HFF-Myc (cell line): ENCODE data around the gene LDAH.

Source experiments
- DNase-seq: peaks from one replicate; pipeline ENCODE4 v3.0.0-alpha.2; 2011; ENCODE audit warnings: low read depth; ENCODE audit errors: extremely low read depth
- H3K4me3 ChIP-seq: replicated peaks from 2 replicates; pipeline ENCODE4 v1.5.1; 2011; ENCODE audit warnings: low read depth, mild to moderate bottlenecking, control low read depth, low read length
- CTCF ChIP-seq: IDR thresholded peaks from 2 replicates; pipeline ENCODE4 v1.5.1; 2012; ENCODE audit warnings: mild to moderate bottlenecking, low read depth, low read length, control low read depth; ENCODE audit errors: missing control alignments

The LDAH gene

DNA sequence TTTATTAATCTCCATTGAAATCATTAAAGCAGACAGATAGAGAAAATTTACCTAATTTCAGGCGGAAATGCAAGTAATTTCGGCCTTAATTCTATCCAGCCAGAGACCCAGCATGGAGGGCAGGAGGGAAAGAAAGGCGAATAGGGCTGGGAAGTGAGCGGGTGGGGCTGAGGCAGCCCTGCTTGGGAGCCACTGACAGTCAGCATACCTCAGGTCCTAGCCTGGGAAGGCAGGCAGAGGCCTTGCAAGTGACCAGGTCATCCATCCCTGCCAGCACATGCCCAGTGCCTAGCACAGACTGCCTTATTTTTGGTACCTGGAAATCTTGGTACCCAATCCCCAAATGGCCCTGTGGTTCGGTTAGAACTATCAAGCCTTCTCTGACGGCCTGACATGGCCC is 154.4 kb downstream of the LDAH start:
- no peak overlapping the region for H3K4me3 ChIP-seq
- no peak for TF ChIP-seq CTCF
- no peak for DNase-seq

DNA sequence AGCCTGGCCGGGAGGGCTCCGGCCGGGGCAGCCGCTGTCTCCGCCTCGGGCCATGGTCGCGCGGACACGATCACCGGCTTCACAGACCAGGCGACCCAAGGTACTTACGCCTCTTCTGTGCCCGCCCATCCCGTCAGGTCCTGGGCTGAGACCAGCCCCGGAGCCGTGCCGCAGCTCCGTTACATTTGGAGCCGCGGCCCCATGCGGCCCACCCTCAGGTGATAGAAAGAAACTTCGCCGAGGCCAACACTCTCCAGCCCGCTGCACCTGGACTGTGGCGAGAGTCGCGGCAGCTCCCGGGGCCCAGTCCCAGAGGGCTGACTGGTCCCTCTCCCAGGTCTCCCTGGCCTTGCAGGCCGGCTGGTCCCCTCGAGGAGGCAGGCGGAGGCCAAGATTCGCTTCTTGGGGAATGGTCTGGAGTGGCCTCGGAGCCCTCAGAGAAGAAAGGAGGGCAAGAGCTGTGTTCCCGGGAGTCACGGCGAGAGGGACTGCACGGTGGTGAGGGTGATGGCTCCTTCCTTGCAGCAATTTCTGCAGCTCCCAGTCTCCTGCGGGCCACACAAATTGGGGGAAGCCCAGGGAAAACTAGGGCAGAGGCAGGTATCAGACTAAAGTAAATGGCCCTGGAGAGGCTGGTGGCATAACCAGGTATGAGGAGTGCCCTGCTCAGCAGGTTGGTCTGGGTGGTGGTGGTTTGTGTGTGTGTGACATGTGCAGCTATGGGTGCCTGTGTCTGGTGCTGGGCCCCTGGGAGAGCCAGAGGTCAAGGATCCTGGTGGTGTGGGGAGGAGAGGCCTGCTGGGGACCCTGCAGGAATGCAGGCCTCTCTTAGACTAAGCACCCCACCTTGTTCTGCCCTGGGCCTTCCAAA is 155.1 kb downstream of the LDAH start:
- no peak for TF ChIP-seq CTCF

GRCh38 chr2:20667151-20667530 is 155.8 kb downstream of the LDAH start:
- no peak for DNase-seq
- TF ChIP-seq CTCF = no peak
- peak overlapping the region; percentile 29 for H3K4me3 ChIP-seq

More for the DNA sequence above, 155.1 kb downstream of the LDAH start:
- peak overlapping the region; percentile 29 for H3K4me3 ChIP-seq
- no peak for DNase-seq

DNA sequence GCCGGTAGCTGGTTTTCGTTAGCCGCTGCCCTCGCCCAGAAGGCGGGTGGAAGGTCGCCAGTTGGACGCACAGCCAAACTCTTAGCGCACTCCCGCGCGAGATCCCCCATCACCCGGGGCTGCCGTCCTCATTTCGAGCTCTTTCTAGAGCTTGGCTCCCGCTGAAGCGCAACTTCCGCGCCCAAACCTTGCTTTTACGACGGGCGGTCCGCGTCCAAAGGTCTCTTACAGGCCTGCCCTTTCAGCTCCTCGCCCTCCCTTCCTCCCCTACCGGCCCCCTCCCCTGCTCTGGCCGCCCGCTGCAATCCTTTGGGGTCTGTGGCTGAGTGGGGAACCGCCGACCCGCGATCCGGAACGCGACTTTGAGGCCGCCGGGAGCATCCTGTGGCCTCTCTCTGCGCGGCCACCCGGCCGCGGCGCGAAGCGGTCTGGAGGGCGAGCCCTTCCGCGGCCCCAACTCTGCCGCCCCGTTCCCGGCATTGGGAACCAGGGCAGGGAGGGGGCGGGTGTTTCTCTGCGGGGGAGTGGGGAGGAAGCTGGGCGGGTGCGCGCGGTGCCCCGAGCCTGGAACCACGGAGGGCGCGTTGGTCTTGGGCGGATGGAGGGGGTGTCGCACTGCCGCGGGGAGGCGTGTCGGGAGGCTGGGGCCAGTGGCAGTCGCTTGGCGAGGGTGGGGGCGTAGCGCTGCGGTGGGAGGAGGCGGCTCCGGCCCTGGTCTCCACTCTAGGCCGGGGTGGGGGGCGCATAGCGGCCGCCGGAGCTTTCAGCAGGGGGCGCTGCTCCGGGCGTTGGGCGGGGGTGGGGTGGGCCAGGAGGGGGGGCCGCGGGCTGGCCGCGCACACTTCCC is 156.4 kb downstream of the LDAH start, which contains the start of gene GDF7:
GDF7 (plus strand) TSS at position 841 of the 847 bp plus-strand sequence. CDS start 96 bp downstream, outside the sequence.
- TF ChIP-seq CTCF = peak; percentile 24
- peak within 1 kb of the TSS; percentile 32 for H3K4me3 ChIP-seq
- DNase-seq = no peak

DNA sequence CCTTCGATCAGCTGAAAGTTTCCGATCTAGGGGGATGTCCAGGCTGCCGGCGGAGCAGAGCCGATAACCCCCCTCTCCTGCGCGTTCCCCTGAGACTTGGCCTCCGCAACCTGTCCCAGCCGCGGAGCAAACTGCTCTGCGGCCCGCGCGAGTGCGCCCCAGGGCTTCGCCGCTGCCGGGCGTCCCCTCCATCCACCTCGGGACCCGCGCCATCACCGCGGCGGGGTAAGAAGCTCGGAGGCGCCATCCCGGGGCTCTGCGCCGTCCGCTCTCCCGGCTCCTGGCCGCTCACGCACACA is 156.9 kb downstream of the LDAH start:
- DNase-seq = no peak
- H3K4me3 ChIP-seq = no peak overlapping the region
- no peak for TF ChIP-seq CTCF

DNA sequence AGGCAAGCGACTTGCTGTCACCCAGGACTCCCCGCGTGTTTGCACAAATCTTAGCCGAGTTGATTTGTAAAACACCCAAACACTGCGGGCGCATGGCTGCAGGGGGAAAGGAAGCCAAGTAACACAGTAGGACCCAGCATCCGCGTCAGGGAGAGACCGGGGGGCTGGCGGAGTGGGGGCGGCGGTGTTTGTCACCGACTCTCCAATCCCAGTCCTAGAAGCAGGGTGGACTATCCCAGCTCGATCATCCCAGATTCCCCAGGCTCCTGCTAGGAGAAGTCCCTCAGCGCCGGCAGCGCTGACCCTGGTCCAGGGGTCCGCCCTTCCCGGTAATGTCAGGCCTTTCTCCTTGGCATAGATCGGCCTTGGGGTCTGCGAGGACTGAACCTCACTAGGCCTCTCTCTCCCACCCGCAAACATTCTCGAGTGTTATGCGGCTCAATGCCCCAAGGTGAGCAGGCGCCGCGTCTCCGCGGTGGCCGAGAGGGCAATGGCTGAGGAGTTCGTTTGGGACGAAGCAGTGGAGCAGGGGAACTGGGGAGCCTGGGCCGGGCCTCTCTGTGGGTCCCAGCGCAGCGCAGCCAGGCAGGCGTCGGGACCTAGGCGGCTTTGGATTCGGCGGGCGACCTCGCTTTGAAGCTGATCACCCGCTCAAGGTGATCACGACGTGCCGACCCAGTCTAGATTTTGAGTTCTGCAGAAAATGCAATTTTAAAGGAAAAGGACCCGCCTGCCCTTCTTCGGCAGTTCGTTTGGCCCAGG is 157.5 kb downstream of the LDAH start:
- H3K4me3 ChIP-seq = no peak overlapping the region
- DNase-seq = no peak
- TF ChIP-seq CTCF = no peak
